GM23338 (cell line): Measurements from ENCODE around the gene BCAR3. TPM values are rescaled to one million over a fixed set of nuclear protein-coding genes. Genes with fewer than 3 reads are reported as not detected.

Source experiments
- ATAC-seq: fragments of 200-7000 bp; cut with Tn5 transposase; 3 replicates; pipeline ENCODE4 v1.9.1; 2020
- DNase-seq: peaks from one replicate; pipeline ENCODE4 v3.0.0-alpha.2; 2015; ENCODE audit warnings: low spot score
- H2AFZ ChIP-seq: fragments of 200-600 bp; sonication (generic); 2 replicates; pipeline ENCODE4 v1.8.0; 2016; ENCODE audit warnings: antibody characterized with exemption, mild to moderate bottlenecking, moderate library complexity
- H3F3A ChIP-seq: fragments of 200-600 bp; sonication (generic); replicated peaks from 2 replicates; pipeline ENCODE4 v1.8.0; 2017; ENCODE audit warnings: antibody characterized with exemption, mixed run types, low read depth
- H3K27ac ChIP-seq: fragments of 200-600 bp; sonication (generic); 2 replicates; pipeline ENCODE4 v1.6.1; 2016; ENCODE audit warnings: low read depth
- H3K27me3 ChIP-seq: fragments of 200-600 bp; sonication (generic); 2 replicates; pipeline ENCODE4 v1.8.0; 2016; ENCODE audit warnings: mild to moderate bottlenecking, mixed run types, moderate library complexity; ENCODE audit not compliant: insufficient read depth
- H3K36me3 ChIP-seq: fragments of 200-600 bp; sonication (generic); 2 replicates; pipeline ENCODE4 v1.8.0; 2016; ENCODE audit warnings: mild to moderate bottlenecking; ENCODE audit not compliant: insufficient read depth
- H3K4me1 ChIP-seq: fragments of 200-600 bp; sonication (generic); 2 replicates; pipeline ENCODE4 v1.8.0; 2016; ENCODE audit warnings: mild to moderate bottlenecking, moderate library complexity; ENCODE audit not compliant: insufficient read depth
- H3K4me2 ChIP-seq: fragments of 200-600 bp; sonication (generic); 2 replicates; pipeline ENCODE4 v1.7.1; 2017; ENCODE audit warnings: mixed run types
- H3K4me3 ChIP-seq: fragments of 200-600 bp; sonication (generic); 2 replicates; pipeline ENCODE4 v1.6.1; 2016; ENCODE audit warnings: mixed run types
- H3K79me2 ChIP-seq: fragments of 200-600 bp; sonication (generic); replicated peaks from 2 replicates; pipeline ENCODE4 v1.8.0; 2017; ENCODE audit warnings: mild to moderate bottlenecking; ENCODE audit not compliant: insufficient read depth
- H3K9me2 ChIP-seq: fragments of 200-600 bp; sonication (generic); 2 replicates; pipeline ENCODE4 v1.8.0; 2017; ENCODE audit not compliant: insufficient read depth
- H4K20me1 ChIP-seq: fragments of 200-600 bp; sonication (generic); replicated peaks from 2 replicates; pipeline ENCODE4 v1.8.0; 2017; ENCODE audit warnings: mild to moderate bottlenecking; ENCODE audit not compliant: insufficient read depth
- H3K27ac Mint-ChIP-seq: 2 replicates; pipeline ENCODE4 v1.8.0; 2020; ENCODE audit warnings: inconsistent platforms, mild to moderate bottlenecking, moderate library complexity, mixed read lengths
- H3K27me3 Mint-ChIP-seq: 3 replicates; pipeline ENCODE4 v1.8.0; 2022; ENCODE audit warnings: low read depth, mild to moderate bottlenecking, moderate library complexity, mixed read lengths, inconsistent platforms; ENCODE audit not compliant: insufficient read depth, poor library complexity
- H3K36me3 Mint-ChIP-seq: 3 replicates; pipeline ENCODE4 v1.8.0; 2021; ENCODE audit warnings: low read depth, mild to moderate bottlenecking, inconsistent platforms, moderate library complexity, mixed read lengths
- H3K4me1 Mint-ChIP-seq: 3 replicates; pipeline ENCODE4 v1.8.0; 2020; ENCODE audit warnings: mild to moderate bottlenecking, inconsistent platforms, mixed read lengths
- H3K4me3 Mint-ChIP-seq: 3 replicates; pipeline ENCODE4 v1.8.0; 2021; ENCODE audit warnings: moderate library complexity, mild to moderate bottlenecking, inconsistent platforms, mixed read lengths
- H3K9me3 Mint-ChIP-seq: 3 replicates; pipeline ENCODE4 v1.8.0; 2020; ENCODE audit warnings: moderate library complexity, mild to moderate bottlenecking, inconsistent platforms, mixed read lengths
- CREB1 ChIP-seq: fragments of 250-450 bp; sonication (Bioruptor Pico); IDR thresholded peaks from 2 replicates; pipeline ENCODE4 v1.5.0; 2020; ENCODE audit warnings: low read depth, mild to moderate bottlenecking, moderate library complexity
- EZH2 ChIP-seq: fragments of 200-600 bp; sonication (generic); IDR thresholded peaks from one replicate; pipeline ENCODE4 v1.8.0; 2017; ENCODE audit warnings: antibody characterized with exemption, mild to moderate bottlenecking, low read depth; ENCODE audit not compliant: unreplicated experiment
- NANOG ChIP-seq: IDR thresholded peaks from 2 replicates; pipeline ENCODE4 v1.6.1; 2016; ENCODE audit warnings: antibody characterized with exemption, borderline replicate concordance
- REST ChIP-seq: IDR thresholded peaks from one replicate; pipeline ENCODE4 v1.6.1; 2018; ENCODE audit warnings: antibody characterized with exemption; ENCODE audit not compliant: unreplicated experiment
- STAT1 ChIP-seq: IDR thresholded peaks from one replicate; pipeline ENCODE4 v1.6.1; 2016; ENCODE audit warnings: antibody characterized with exemption; ENCODE audit not compliant: unreplicated experiment
- ZNF114 ChIP-seq: fragments of 250-450 bp; sonication (Bioruptor Pico); IDR thresholded peaks from 2 replicates; pipeline ENCODE4 v1.5.0; 2020; ENCODE audit warnings: mild to moderate bottlenecking, moderate library complexity
- ZNF331 ChIP-seq: fragments of 250-450 bp; sonication (Bioruptor Pico); IDR thresholded peaks from 2 replicates; pipeline ENCODE4 v1.5.0; 2020; ENCODE audit warnings: low read depth, mild to moderate bottlenecking, moderate library complexity
- ZNF462 ChIP-seq: fragments of 250-450 bp; sonication (Bioruptor Pico); IDR thresholded peaks from 2 replicates; pipeline ENCODE4 v1.5.0; 2020; ENCODE audit warnings: mild to moderate bottlenecking, moderate library complexity
- polyA plus RNA-seq: library from polyadenylated mRNA; unstranded; fragments of >200 nt; fragmentation: Nextera tagmentation; extraction: Ambion mirVana; gene quantifications from 2 replicates; pipeline ENCODE4 v1.2.1, GENCODE V29; 2016
- total RNA-seq: library from RNA; depleted of rRNA; stranded (reverse); fragments of >200 nt; shearing (Covaris generic); gene quantifications from 2 replicates; pipeline ENCODE4 v1.2.3, GENCODE V29; 2014
- TF ChIP-seq, protein P1 (sequence below), 2 experiments: fragments of 200-600 bp in 1 of 2; sonication (generic) in 1 of 2; conservative IDR thresholded peaks; 2 replicates each; pipeline versions ENCODE4 v1.5.1 to v1.6.1; 2016 to 2017; ENCODE audit warnings: antibody characterized with exemption in 2 of 2, low read depth in 2 of 2, mild to moderate bottlenecking in 2 of 2, moderate library complexity in 1 of 2

BCAR3 gene
- total and polyA plus RNA-seq, 2 experiments from 2014 or later: 5.5 to 9.7 TPM

GRCh38 chr1:93730621-93731020 is 49.0 kb upstream of the BCAR3 start:
- H3K4me1 Mint-ChIP-seq: peaks cover 23% of the 10 kb centered on the region
- TF ChIP-seq EZH2: no peak
- TF ChIP-seq STAT1: no peak
- TF ChIP-seq REST: no peak
- TF ChIP-seq ZNF331: no peak
- TF ChIP-seq NANOG: no peak
- no peak for TF ChIP-seq ZNF114 (CRISPR knock-in tag)
- TF ChIP-seq, protein P1, sequence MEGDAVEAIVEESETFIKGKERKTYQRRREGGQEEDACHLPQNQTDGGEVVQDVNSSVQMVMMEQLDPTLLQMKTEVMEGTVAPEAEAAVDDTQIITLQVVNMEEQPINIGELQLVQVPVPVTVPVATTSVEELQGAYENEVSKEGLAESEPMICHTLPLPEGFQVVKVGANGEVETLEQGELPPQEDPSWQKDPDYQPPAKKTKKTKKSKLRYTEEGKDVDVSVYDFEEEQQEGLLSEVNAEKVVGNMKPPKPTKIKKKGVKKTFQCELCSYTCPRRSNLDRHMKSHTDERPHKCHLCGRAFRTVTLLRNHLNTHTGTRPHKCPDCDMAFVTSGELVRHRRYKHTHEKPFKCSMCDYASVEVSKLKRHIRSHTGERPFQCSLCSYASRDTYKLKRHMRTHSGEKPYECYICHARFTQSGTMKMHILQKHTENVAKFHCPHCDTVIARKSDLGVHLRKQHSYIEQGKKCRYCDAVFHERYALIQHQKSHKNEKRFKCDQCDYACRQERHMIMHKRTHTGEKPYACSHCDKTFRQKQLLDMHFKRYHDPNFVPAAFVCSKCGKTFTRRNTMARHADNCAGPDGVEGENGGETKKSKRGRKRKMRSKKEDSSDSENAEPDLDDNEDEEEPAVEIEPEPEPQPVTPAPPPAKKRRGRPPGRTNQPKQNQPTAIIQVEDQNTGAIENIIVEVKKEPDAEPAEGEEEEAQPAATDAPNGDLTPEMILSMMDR (conservative IDR thresholded peaks at IDR 0.05; ENCODE audit: low read depth in 2 of 2): no peak
- TF ChIP-seq ZNF462: no peak
- no peak for TF ChIP-seq CREB1 (CRISPR knock-in tag)
- DNase-seq: no peak
- Histone ChIP-seq H3K79me2 (no peaks in the 10 kb centered on the region), H3K4me3 (no peak overlapping the region), H3K27ac (no peak overlapping the region), H3K4me2 (no peak overlapping the region), H4K20me1 (no peaks in the 10 kb centered on the region), H3K9me2 (peaks cover under 1% of the 10 kb centered on the region; the same call in 1 of the 2 replicates), H3F3A (no peaks in the 10 kb centered on the region), H3K4me1 (peaks cover 11% of the 10 kb centered on the region), H3K36me3 (no peaks in the 10 kb centered on the region), H2AFZ (no peak overlapping the region), H3K27me3 (no peaks in the 10 kb centered on the region)
- H3K9me3 Mint-ChIP-seq: no peaks in the 10 kb centered on the region
- no peaks in the 10 kb centered on the region; the same call in 2 of the 3 replicates for H3K36me3 Mint-ChIP-seq
- no peak overlapping the region for H3K4me3 Mint-ChIP-seq
- no peak for ATAC-seq
- peaks cover 8% of the 10 kb centered on the region for H3K27me3 Mint-ChIP-seq
- no peak overlapping the region for H3K27ac Mint-ChIP-seq
